Bronchial epithelial cell (primary cell): ENCODE measurements around the gene THOC5. TPM values are rescaled to one million over a fixed set of nuclear protein-coding genes. Genes with fewer than 3 reads are reported as not detected.
"Not testable (repeated sequence)": the region's sequence is repeated elsewhere in the genome, so short reads cannot be mapped to it uniquely, and the experiment has no call there.

Source experiments
- DNase-seq: peaks from one replicate; pipeline ENCODE4 v3.0.0-alpha.2; 2010; ENCODE audit warnings: low read depth
- FAIRE-seq: peaks from 2 replicates; lab custom pipeline; 2011; peaks lifted over from hg19 to GRCh38; lab: Jason Lieb, UNC
- H3K27me3 ChIP-seq: 2 replicates; pipeline ENCODE4 v1.5.1; 2011; ENCODE audit warnings: low read length; ENCODE audit not compliant: control insufficient read depth, insufficient read depth
- H3K36me3 ChIP-seq: 2 replicates; pipeline ENCODE4 v1.5.1; 2011; ENCODE audit warnings: low read length; ENCODE audit not compliant: control insufficient read depth, insufficient read depth
- H3K4me3 ChIP-seq: 2 replicates; pipeline ENCODE4 v1.5.1; 2011; ENCODE audit warnings: mild to moderate bottlenecking, low read depth, low read length, control low read depth
- total RNA-seq: library from RNA; depleted of rRNA; stranded (reverse); fragments of >200 nt; gene quantifications from 2 replicates; pipeline ENCODE4 v1.2.1, GENCODE V29; 2014
- TF ChIP-seq, protein P1 (sequence below): IDR thresholded peaks from 2 replicates; pipeline ENCODE4 v1.5.1; 2011; ENCODE audit warnings: mild to moderate bottlenecking, moderate library complexity, low read length, control low read depth, inconsistent platforms; ENCODE audit not compliant: insufficient read depth, severe bottlenecking

The THOC5 gene
- total RNA-seq, result 43.2 and 44.0 TPM in 2 replicates

DNA sequence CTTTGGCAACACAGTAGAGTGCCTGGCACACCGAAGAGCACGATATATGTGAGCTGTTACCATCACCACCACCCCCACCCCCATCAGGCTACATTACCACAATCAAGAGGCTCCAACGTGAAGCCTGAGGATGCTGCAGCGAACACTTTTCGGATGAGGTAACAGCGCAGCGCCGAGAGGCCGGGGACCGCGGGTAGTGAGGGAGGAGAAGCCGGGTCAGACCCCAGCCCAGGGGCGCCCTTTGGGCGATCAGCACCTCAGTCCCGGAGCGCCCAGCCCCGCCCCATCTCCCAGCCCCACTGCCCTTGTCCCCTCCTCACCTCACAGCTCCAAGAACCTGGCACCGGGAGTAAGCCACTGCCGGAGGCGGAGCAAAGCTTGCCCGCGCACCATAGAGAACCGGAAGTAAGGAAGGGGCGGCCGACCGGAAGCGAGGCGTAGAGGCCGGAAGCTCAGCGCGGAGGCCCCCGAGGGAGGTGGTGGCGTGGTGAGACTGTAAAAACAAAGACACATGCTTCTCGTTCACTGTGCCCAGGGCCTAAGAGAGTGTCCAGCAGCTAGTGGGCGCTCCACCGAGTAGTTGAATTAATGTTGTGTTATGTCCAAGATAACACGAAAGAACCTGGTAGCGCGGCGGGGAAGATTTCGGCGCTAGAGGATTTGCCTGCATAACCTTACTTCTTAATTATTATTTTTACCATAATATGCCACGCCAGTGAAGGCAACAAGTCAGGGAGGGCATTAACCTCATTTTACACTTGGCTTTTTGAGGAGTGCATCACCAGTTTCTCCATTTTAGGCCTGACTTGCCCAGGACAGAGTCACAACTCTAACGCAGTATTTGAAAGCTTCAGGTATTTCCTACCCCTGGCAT lies at the start of gene THOC5:
TSS of gene THOC5 (minus strand) at position 407 of the 874 bp plus-strand sequence. CDS start 4,610 bp downstream, outside the sequence.
- TF ChIP-seq, protein P1, sequence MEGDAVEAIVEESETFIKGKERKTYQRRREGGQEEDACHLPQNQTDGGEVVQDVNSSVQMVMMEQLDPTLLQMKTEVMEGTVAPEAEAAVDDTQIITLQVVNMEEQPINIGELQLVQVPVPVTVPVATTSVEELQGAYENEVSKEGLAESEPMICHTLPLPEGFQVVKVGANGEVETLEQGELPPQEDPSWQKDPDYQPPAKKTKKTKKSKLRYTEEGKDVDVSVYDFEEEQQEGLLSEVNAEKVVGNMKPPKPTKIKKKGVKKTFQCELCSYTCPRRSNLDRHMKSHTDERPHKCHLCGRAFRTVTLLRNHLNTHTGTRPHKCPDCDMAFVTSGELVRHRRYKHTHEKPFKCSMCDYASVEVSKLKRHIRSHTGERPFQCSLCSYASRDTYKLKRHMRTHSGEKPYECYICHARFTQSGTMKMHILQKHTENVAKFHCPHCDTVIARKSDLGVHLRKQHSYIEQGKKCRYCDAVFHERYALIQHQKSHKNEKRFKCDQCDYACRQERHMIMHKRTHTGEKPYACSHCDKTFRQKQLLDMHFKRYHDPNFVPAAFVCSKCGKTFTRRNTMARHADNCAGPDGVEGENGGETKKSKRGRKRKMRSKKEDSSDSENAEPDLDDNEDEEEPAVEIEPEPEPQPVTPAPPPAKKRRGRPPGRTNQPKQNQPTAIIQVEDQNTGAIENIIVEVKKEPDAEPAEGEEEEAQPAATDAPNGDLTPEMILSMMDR, result peak; percentile 78
- DNase-seq (peak; percentile 89), FAIRE-seq (no peak)
- Histone ChIP-seq H3K27me3 (no peaks in the 10 kb centered on the region), H3K36me3 (peaks cover 13% of the 10 kb centered on the region), H3K4me3 (peak within 1 kb of the TSS; percentile 53)

DNA sequence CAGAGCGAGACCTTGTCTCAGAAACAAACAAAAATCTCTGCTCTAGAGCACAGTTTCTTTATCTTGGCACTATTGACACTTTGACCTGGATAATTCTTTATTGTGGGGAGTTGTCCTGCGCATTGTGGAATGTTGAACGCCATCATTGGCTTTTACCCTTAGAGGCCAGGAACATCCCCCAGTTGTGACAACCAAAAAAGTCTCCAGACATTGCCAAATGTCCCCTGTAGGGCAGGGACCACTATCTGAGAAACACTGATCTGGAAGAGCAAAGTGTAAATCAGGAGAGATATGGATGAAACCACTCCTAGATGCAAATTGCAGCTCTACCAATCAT lies 45.1 kb upstream of the THOC5 start:
- TF ChIP-seq, protein P1, result no peak

GRCh38 chr22:29597871-29598683 lies 44.5 kb upstream of the THOC5 start:
- DNase-seq, H3K27me3 ChIP-seq, FAIRE-seq, H3K36me3 ChIP-seq, H3K4me3 ChIP-seq: not testable (repeated sequence)

More for the DNA sequence above, 45.1 kb upstream of the THOC5 start:
- FAIRE-seq, result no peak
- no peak for DNase-seq
- no peaks in the 10 kb centered on the region for H3K36me3 ChIP-seq
- H3K27me3 ChIP-seq, result no peaks in the 10 kb centered on the region
- no peak overlapping the region for H3K4me3 ChIP-seq

DNA sequence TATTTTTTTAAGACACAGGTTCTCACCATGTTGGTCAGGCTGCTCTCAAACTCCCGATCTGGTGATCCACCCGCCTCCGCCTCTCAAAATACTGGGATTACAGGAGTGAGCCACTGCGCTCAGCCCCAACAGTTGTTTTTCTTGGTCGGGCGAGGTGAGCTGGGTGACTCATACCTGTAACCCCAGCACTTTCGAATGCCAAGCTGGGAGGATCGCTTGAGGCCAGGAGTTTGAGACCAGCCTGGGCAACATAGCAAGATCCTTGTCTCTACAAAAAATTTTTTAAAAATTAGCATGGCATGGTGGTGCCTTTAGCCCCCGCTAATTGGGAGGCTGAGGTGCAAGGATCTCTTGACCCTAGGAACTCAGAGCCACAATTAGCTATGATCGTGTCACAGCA lies 42.9 kb upstream of the THOC5 start:
- FAIRE-seq (no peak), DNase-seq (no peak)
- no peaks in the 10 kb centered on the region for H3K36me3 ChIP-seq
- TF ChIP-seq, protein P1, result no peak
- no peak overlapping the region for H3K4me3 ChIP-seq
- H3K27me3 ChIP-seq, result no peaks in the 10 kb centered on the region

DNA sequence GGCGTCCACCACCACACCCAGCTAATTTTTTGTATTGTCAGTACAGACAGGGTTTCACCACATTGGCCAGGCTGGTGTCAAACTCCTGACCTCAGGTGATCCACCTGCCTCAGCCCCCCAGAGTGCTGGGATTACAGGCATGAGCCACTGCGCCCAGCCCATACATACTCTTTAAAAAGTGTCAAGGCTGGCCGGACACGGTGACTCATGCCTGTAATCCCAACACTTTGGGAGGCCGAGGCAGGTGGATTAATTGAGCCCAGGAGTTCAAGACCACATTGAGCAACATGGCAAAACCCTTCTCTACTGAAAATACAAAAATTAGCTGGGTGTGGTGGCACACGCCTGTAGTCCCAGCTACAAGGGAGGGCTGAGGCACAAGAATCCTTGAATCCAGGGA lies 40.9 kb upstream of the THOC5 start:
- FAIRE-seq, H3K36me3 ChIP-seq, DNase-seq, H3K27me3 ChIP-seq, H3K4me3 ChIP-seq: not testable (repeated sequence)

DNA sequence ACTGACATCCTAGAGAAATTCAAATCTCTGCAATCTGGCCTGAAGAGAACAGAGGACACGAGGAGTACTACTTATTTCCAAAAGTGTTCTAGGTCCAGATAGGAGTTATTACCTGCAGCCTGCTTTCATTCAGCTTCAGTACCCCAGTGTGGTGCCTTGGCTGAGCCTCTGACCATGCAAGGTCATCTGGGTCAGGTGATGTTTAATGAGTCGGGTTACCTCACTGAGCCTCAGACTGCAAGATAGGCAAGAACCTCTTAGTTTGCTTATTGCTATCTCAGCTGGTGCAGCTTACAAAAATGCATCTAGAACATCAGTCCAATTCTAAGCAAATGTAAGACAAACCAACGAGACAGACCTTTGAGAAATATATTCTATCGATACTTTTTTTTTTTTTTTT lies 40.4 kb upstream of the THOC5 start:
- H3K4me3 ChIP-seq, result no peak overlapping the region
- FAIRE-seq, result no peak
- TF ChIP-seq, protein P1, result no peak
- no peak for DNase-seq
- H3K27me3 ChIP-seq, result no peaks in the 10 kb centered on the region
- no peaks in the 10 kb centered on the region for H3K36me3 ChIP-seq
